Glutamatergic neuron (in vitro differentiated cells): ENCODE data around the gene PCGF3. TPM values are rescaled to one million over a fixed set of nuclear protein-coding genes. Genes with fewer than 3 reads are reported as not detected.

Experiments
- DNase-seq: peaks from one replicate; pipeline ENCODE4 v3.0.0; 2022
- H3K27ac Mint-ChIP-seq: one replicate; pipeline ENCODE4 v1.8.0; 2020; ENCODE audit warnings: mild to moderate bottlenecking, mixed read lengths, inconsistent platforms; ENCODE audit not compliant: unreplicated experiment
- H3K27me3 Mint-ChIP-seq: one replicate; pipeline ENCODE4 v1.8.0; 2020; ENCODE audit warnings: mild to moderate bottlenecking, moderate library complexity, mixed read lengths, inconsistent platforms; ENCODE audit not compliant: unreplicated experiment
- H3K36me3 Mint-ChIP-seq: one replicate; pipeline ENCODE4 v1.8.0; 2020; ENCODE audit warnings: mild to moderate bottlenecking, mixed read lengths, inconsistent platforms; ENCODE audit not compliant: unreplicated experiment
- H3K4me1 Mint-ChIP-seq: one replicate; pipeline ENCODE4 v1.8.0; 2020; ENCODE audit warnings: mild to moderate bottlenecking, low read depth, mixed read lengths, inconsistent platforms; ENCODE audit not compliant: unreplicated experiment
- H3K4me3 Mint-ChIP-seq: one replicate; pipeline ENCODE4 v1.8.0; 2020; ENCODE audit warnings: mild to moderate bottlenecking, mixed read lengths, inconsistent platforms; ENCODE audit not compliant: unreplicated experiment
- H3K9me3 Mint-ChIP-seq: one replicate; pipeline ENCODE4 v1.8.0; 2020; ENCODE audit warnings: mild to moderate bottlenecking, moderate library complexity, mixed read lengths, inconsistent platforms; ENCODE audit not compliant: unreplicated experiment
- total RNA-seq: library from RNA; stranded (reverse); fragmentation: NEBNext Ultra II Directional; extraction: Animal tissue kit (Norgen Biotek cat#: 25700); gene quantifications from one replicate; pipeline ENCODE4 v1.2.1, GENCODE V29; 2021; ENCODE audit not compliant: unreplicated experiment
- TF ChIP-seq, protein P1 (sequence below): fragments of 200-600 bp; sonication (generic); IDR thresholded peaks from one replicate; pipeline ENCODE4 v1.5.0; 2021; ENCODE audit not compliant: partially characterized antibody, unreplicated experiment

The PCGF3 gene
- total RNA-seq, 1 donor from 2014 or later, result 122 TPM

DNA sequence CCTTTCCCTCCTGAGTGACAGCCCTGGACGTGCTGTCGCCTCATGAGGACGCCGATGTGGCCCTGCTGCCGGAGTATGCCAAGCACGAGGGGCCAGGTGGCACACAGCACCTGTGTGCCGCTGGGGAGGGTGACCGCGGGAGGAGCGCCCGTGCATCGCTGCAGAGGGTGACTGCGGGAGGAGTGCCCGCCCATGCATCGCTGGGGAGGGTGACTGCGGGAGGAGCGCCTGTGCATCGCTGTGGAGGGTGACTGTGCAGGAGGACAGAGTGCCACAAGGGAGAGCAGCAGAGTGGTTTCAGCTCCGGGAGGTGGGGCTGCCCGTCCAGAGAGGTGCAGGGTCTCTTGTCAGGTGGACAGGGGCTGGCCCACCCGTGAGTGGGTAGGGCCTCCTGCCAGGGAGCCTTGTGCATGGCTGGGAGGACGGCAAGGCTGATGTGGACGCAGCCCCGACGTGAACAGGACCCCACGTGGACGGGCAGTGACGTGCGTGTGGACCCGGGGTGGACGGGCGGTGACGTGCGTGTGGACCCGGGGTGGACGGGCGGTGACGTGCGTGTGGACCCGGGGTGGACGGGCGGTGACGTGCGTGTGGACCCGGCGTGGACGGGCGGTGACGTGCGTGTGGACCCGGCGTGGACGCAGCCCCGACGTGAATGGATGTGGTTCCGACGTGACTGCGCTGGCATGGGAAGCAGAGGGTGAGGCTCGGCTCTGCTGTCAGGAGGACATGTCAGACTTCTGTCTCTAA lies 14.7 kb downstream of the PCGF3 start:
- TF ChIP-seq, protein P1, sequence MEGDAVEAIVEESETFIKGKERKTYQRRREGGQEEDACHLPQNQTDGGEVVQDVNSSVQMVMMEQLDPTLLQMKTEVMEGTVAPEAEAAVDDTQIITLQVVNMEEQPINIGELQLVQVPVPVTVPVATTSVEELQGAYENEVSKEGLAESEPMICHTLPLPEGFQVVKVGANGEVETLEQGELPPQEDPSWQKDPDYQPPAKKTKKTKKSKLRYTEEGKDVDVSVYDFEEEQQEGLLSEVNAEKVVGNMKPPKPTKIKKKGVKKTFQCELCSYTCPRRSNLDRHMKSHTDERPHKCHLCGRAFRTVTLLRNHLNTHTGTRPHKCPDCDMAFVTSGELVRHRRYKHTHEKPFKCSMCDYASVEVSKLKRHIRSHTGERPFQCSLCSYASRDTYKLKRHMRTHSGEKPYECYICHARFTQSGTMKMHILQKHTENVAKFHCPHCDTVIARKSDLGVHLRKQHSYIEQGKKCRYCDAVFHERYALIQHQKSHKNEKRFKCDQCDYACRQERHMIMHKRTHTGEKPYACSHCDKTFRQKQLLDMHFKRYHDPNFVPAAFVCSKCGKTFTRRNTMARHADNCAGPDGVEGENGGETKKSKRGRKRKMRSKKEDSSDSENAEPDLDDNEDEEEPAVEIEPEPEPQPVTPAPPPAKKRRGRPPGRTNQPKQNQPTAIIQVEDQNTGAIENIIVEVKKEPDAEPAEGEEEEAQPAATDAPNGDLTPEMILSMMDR, result no peak
- peaks cover 25% of the 10 kb centered on the region for H3K9me3 Mint-ChIP-seq
- no peak overlapping the region for H3K4me3 Mint-ChIP-seq
- H3K27me3 Mint-ChIP-seq, result peaks cover 18% of the 10 kb centered on the region
- H3K27ac Mint-ChIP-seq, result no peak overlapping the region
- H3K4me1 Mint-ChIP-seq, result peaks cover 12% of the 10 kb centered on the region
- H3K36me3 Mint-ChIP-seq, result peaks cover 4% of the 10 kb centered on the region
- DNase-seq, result no peak

DNA sequence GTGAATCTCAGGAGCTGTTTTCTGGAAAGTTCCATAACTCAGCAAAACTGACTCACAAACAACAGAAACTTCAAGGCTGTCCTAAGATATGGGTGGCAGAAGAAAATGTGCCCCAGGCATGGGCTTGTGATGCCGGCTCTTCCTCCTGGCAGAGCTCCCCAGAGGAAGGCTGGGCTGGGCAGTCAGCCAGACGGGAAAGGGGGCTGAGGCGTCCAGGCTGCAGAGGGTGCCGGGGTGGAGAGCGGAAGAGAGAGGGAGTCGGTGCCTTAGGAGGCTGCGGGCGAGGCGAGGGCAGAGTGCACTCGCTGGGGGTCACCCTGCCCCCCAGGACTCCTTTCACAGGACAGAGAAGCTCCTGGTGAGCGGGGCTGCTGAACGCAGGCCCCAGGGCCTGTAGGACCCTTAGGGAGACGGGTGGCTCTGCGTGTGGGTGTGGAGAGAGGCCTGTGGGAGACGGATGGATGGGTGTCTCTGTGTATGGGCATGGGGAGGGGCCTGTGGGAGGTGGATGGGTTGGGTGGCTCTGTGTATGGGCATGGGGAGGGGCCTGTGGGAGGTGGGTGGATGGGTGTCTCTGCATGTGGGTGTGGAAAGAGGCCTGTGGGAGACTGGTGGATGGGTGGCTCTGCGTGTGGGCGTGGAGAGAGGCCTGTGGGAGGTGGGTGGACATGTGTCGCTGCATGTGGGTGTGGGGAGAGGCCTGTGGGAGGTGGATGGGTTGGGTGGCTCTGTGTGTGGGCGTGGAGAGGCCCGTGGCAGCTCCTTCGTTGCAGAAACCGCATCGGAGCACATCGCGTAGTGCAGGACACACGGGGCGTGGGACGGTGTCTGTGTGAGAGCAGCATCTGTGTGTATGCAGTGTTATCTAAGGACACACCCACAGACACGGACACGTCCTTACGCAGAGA lies 15.9 kb downstream of the PCGF3 start:
- no peak overlapping the region for H3K4me3 Mint-ChIP-seq
- peaks cover 27% of the 10 kb centered on the region for H3K9me3 Mint-ChIP-seq
- peaks cover 4% of the 10 kb centered on the region for H3K36me3 Mint-ChIP-seq
- TF ChIP-seq, protein P1, result no peak
- DNase-seq, result no peak
- no peak overlapping the region for H3K27ac Mint-ChIP-seq
- H3K4me1 Mint-ChIP-seq, result peaks cover 15% of the 10 kb centered on the region
- peaks cover 17% of the 10 kb centered on the region for H3K27me3 Mint-ChIP-seq

DNA sequence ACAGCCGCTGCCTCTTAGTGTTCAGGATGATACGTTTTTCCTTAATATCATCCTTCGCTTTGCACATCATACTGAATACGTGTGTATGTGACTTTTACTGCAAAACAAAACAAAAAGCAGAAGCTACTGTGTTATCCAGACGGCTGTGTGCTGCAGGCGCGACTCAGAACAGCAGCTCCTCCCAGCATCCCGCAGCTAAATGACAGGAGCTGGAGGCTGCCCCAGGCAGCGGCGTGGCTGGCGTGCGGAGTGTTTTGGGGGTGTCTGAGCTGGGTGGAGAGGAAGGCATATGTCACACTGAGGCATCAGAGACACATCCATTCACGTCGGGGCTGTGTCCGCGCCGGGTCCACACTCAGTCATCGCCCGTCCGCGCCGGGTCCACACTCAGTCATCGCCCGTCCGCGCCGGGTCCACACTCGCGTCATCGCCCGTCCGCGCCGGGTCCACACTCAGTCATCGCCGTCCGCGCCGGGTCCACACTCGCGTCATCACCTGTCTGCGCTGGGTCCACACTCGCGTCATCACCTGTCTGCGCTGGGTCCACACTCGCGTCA lies 16.6 kb downstream of the PCGF3 start:
- no peak for DNase-seq
- peaks cover 20% of the 10 kb centered on the region for H3K4me1 Mint-ChIP-seq
- no peak overlapping the region for H3K4me3 Mint-ChIP-seq
- no peak overlapping the region for H3K27ac Mint-ChIP-seq
- H3K36me3 Mint-ChIP-seq, result peaks cover 4% of the 10 kb centered on the region
- peaks cover 21% of the 10 kb centered on the region for H3K27me3 Mint-ChIP-seq
- TF ChIP-seq, protein P1, result no peak
- H3K9me3 Mint-ChIP-seq, result peaks cover 31% of the 10 kb centered on the region

DNA sequence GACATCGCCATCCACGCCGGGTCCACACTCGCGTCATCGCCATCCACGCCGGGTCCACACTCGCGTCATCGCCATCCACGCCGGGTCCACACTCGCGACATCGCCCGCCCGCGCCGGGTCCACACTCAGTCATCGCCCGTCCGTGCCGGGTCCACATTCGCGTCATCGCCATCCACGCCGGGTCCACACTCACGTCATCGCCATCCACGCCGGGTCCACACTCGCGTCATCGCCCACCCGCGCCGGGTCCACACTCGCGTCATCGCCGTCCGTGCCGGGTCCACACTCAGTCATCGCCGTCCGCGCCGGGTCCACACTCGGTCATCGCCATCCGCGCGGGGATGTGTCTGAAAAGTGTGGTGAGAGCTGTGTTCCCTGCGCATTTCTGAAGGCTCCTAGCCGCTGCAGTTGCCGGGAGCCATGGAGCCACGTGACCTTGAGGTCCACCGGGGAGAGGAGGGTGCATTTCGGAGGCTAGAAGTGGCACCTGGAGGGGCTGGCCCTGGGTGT lies 17.3 kb downstream of the PCGF3 start:
- TF ChIP-seq, protein P1, result no peak
- Mint-ChIP-seq H3K4me3 (no peak overlapping the region), H3K27ac (no peak overlapping the region), H3K36me3 (peaks cover 4% of the 10 kb centered on the region), H3K9me3 (peaks cover 26% of the 10 kb centered on the region), H3K4me1 (peaks cover 26% of the 10 kb centered on the region), H3K27me3 (peaks cover 19% of the 10 kb centered on the region)
- DNase-seq, result no peak
